A549 treated with ZK216348 at 1 μM for 4 hours (cell line): ENCODE results near the gene CRELD2. TPM values are rescaled to one million over a fixed set of nuclear protein-coding genes. Genes with fewer than 3 reads are reported as not detected.

ENCODE experiments used
- total RNA-seq: library from RNA; stranded (reverse); fragments of 200-300 nt; extraction: Qiagen RNA extraction; gene quantifications from 5 replicates; pipeline ENCODE4 v1.2.3, GENCODE V29; 2022; ENCODE audit warnings: low read depth

CRELD2 gene, protein sequence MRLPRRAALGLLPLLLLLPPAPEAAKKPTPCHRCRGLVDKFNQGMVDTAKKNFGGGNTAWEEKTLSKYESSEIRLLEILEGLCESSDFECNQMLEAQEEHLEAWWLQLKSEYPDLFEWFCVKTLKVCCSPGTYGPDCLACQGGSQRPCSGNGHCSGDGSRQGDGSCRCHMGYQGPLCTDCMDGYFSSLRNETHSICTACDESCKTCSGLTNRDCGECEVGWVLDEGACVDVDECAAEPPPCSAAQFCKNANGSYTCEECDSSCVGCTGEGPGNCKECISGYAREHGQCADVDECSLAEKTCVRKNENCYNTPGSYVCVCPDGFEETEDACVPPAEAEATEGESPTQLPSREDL
- 15.3 to 31.4 TPM (median 28.1 TPM) in 5 replicates for total RNA-seq

DNA sequence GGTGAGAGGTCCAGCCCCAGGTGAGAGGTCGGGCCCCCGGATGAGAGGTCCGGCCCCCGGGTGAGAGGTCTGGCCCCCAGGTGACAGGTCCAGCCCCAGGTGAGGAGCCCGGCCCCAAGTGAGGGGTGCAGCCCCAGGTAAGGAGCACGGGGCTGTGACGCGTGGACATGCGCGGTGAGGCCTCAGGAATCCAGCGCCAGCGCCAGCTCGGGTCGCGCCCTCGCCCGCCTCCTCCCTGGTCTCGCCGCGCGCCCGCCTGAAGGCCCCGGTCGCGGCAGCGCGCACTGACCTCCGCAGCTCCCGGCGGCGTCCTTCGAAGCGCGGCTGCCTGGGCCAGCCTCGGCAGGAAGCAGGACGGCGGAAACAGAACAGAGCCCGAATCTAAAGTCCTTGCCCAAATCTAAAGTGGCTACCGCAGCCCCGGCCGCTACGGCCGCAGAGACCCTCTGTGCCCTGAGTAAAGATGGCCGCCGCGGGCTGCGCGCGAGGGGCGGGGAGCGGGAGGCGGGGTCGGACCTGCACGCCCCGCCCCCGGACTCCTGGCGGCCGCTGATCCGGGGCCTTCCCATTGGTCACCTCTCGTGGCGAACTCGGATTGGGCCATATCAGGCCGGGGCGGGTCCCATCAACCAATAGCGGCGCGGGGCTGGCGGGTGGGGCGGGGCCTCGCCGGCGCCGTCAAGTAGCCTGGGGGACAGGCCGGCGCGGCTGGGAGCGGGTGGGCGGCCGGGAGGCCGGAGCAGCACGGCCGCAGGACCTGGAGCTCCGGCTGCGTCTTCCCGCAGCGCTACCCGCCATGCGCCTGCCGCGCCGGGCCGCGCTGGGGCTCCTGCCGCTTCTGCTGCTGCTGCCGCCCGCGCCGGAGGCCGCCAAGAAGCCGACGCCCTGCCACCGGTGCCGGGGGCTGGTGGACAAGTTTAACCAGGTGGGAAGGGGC lies at the start of gene CRELD2, which contains the start of gene ALG12:
TSS of gene CRELD2 (plus strand) at position 661 of the 937 bp plus-strand sequence. CDS start at position 797, 136 bp downstream.
TSS of gene ALG12 (minus strand) at position 465 of the 937 bp plus-strand sequence. CDS start 4,673 bp downstream, outside the sequence.

DNA sequence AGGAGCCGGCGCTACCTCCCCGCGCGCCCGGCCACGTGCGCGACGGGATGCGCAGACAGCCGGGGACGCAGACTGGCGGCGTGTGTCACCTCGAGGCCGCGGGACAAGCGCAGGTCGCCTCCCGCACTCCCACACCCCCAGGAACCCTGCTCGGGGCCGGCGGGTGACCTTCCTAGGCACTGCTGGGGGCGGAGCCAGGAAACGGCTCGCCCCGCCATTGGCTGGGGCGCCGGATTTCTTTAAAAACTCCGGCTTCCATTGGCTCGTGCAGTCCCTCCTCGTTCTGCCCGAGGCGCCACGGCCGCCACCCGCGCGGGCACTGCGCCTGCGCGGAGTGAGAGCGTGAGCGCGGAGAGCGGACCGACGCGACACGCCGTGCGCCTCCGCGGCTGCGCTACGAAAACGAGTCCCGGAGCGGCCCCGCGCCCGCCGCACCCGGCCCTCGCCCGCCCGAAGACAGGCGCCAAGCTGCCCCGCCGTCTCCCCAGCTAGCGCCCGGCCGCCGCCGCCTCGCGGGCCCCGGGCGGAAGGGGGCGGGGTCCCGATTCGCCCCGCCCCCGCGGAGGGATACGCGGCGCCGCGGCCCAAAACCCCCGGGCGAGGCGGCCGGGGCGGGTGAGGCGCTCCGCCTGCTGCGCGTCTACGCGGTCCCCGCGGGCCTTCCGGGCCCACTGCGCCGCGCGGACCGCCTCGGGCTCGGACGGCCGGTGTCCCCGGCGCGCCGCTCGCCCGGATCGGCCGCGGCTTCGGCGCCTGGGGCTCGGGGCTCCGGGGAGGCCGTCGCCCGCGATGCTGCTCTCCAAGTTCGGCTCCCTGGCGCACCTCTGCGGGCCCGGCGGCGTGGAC lies 41.9 kb downstream of the CRELD2 start, which contains the start of gene PIM3:
TSS of gene PIM3 (plus strand) at position 614 of the 846 bp plus-strand sequence. CDS start at position 790, 176 bp downstream.

Other genes with a start within 250 kb of the CRELD2 start
- 11.0 to 17.5 TPM (median 15.1 TPM) in 5 replicates for gene BRD1, start 90.8 kb upstream of the CRELD2 start, total RNA-seq
- gene ZBED4, start 64.8 kb upstream of the CRELD2 start, total RNA-seq: 7.9 to 12.7 TPM (median 11.9 TPM) in 5 replicates
- 5.1 to 13.8 TPM (median 11.0 TPM) in 5 replicates for gene ALG12, start 196 bp upstream of the CRELD2 start, total RNA-seq
- 23.0 to 64.0 TPM (median 52.7 TPM) in 5 replicates for gene PIM3, start 42.1 kb downstream of the CRELD2 start, total RNA-seq
- gene IL17REL, start 94.1 kb downstream of the CRELD2 start, total RNA-seq: 0.06 TPM in 1 of 5 replicates, not detected in the others
- gene TTLL8, start 139.7 kb downstream of the CRELD2 start, total RNA-seq: not detected in 5 replicates
- gene MLC1, start 166.8 kb downstream of the CRELD2 start, total RNA-seq: 0.04 to 0.08 TPM in 2 of 5 replicates, not detected in the others
- gene MOV10L1, start 171.4 kb downstream of the CRELD2 start, total RNA-seq: not detected in 5 replicates